Natural killer cell treated with Interleukin-12 subunit alpha and Interleukin-12 subunit beta and Interleukin-15 and Interleukin-18, amount 100 ng/mL, for 72 hours (primary cell): Measurements from ENCODE around the gene CSPG4. TPM values are rescaled to one million over a fixed set of nuclear protein-coding genes. Genes with fewer than 3 reads are reported as not detected.
"Not testable (repeated sequence)": the region's sequence is repeated elsewhere in the genome, so short reads cannot be mapped to it uniquely, and the experiment has no call there.

ENCODE experiments used
- ATAC-seq, 2 donors: fragments of 150-1000 bp; cut with Tn5 transposase in 1 of 2; sonication (Bioruptor Pico), chemical (Tn5 transposase) in 1 of 2; 2 replicates each; pipeline ENCODE4 v1.10.0; 2021
- DNase-seq: peaks from one replicate; pipeline ENCODE4 v3.0.0; 2022; ENCODE audit warnings: low spot score
- H3K27ac Mint-ChIP-seq, 2 donors: 1 replicate in 1 of 2; 2 replicates in 1 of 2; pipeline ENCODE4 v1.8.0; 2022; ENCODE audit warnings: mixed read lengths in 2 of 2, mild to moderate bottlenecking in 1 of 2, moderate library complexity in 1 of 2
- H3K27me3 Mint-ChIP-seq, 2 donors: 1 replicate in 1 of 2; 2 replicates in 1 of 2; pipeline ENCODE4 v1.8.0; 2022; ENCODE audit warnings: mixed read lengths in 2 of 2
- H3K36me3 Mint-ChIP-seq: one replicate; pipeline ENCODE4 v1.8.0; 2022; ENCODE audit warnings: mixed read lengths
- H3K4me1 Mint-ChIP-seq, 2 donors: 1 replicate in 1 of 2; 2 replicates in 1 of 2; pipeline ENCODE4 v1.8.0; 2022; ENCODE audit warnings: low read depth in 2 of 2, mixed read lengths in 2 of 2, mild to moderate bottlenecking in 1 of 2
- H3K4me3 Mint-ChIP-seq: one replicate; pipeline ENCODE4 v1.8.0; 2022; ENCODE audit warnings: mixed read lengths
- H3K9me3 Mint-ChIP-seq: 2 replicates; pipeline ENCODE4 v1.8.0; 2022; ENCODE audit warnings: mixed read lengths
- total RNA-seq, 2 donors: library from RNA; stranded (reverse); gene quantifications; one replicate each; pipeline ENCODE4 v1.2.3, GENCODE V29; 2022

Gene CSPG4
- total RNA-seq, 2 donors from 2014 or later: not detected

GRCh38 chr15:75697974-75698747 is 14.5 kb downstream of the CSPG4 start:
- DNase-seq, H3K36me3 Mint-ChIP-seq, H3K27ac Mint-ChIP-seq, ATAC-seq, H3K27me3 Mint-ChIP-seq, H3K4me3 Mint-ChIP-seq, H3K9me3 Mint-ChIP-seq: not testable (repeated sequence)
- H3K4me1 Mint-ChIP-seq: peaks cover 9 to 30% of the 10 kb centered on the region in 2 donors

DNA sequence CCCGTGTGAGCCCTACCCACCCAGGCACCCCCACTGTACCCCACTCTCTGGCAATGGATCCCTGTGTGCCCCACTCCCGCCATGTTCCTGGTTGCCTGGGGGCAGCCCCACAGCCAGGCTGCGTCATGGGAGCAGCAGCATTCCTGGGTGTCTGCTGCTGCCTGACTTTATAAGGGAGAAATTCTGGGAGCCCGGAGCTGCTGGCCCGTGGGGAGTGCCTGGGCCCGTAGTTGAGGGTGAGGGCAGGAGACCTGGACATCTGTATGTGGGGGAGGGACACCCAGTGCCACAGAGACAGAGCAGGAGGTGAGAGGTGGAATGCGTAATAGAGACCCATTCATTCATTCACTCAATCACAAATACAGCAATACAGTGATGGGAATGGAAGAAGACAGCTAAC is 15.1 kb downstream of the CSPG4 start:
- Mint-ChIP-seq H3K4me3 (no peak overlapping the region), H3K4me1 (peaks cover 10 to 30% of the 10 kb centered on the region in 2 donors), H3K27ac (no peak overlapping the region), H3K27me3 (peaks cover 2% of the 10 kb centered on the region in 2 donors), H3K9me3 (no peaks in the 10 kb centered on the region), H3K36me3 (no peaks in the 10 kb centered on the region)
- DNase-seq (no peak), ATAC-seq (no peak)

GRCh38 chr15:75696854-75697259 is 15.8 kb downstream of the CSPG4 start:
- Mint-ChIP-seq H3K27me3 (peaks cover 6 to 8% of the 10 kb centered on the region in 2 donors), H3K36me3 (no peaks in the 10 kb centered on the region), H3K27ac (no peak overlapping the region), H3K4me3 (no peak overlapping the region), H3K4me1 (peaks cover 15 to 29% of the 10 kb centered on the region in 2 donors), H3K9me3 (no peaks in the 10 kb centered on the region)
- ATAC-seq (no peak), DNase-seq (no peak)

DNA sequence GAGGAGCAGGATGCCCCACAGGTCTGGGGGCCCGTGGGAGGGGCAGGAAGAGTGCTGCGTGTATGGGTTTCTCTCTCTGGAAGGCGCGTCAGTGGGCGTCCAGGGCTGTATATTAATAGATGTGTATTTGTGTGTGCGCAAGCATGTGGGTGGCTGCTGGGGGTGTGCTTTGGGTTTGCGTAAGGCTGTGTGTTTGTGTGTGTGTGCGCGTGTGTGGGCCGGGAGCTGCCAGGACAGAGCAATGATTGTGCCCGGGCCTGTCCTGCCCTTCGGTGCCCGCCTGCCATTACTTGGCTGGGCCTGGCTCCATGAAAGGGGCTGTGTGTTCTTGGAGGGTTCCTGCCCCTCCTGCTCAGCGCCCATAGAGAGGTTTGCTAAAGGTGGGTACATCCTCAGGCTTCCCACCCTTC is 16.3 kb downstream of the CSPG4 start:
- DNase-seq: no peak
- Mint-ChIP-seq H3K9me3 (no peaks in the 10 kb centered on the region), H3K4me3 (no peak overlapping the region), H3K27ac (no peak overlapping the region), H3K4me1 (peaks cover 15 to 28% of the 10 kb centered on the region in 2 donors), H3K36me3 (no peaks in the 10 kb centered on the region), H3K27me3 (peaks cover 6 to 8% of the 10 kb centered on the region in 2 donors)
- ATAC-seq: no peak

DNA sequence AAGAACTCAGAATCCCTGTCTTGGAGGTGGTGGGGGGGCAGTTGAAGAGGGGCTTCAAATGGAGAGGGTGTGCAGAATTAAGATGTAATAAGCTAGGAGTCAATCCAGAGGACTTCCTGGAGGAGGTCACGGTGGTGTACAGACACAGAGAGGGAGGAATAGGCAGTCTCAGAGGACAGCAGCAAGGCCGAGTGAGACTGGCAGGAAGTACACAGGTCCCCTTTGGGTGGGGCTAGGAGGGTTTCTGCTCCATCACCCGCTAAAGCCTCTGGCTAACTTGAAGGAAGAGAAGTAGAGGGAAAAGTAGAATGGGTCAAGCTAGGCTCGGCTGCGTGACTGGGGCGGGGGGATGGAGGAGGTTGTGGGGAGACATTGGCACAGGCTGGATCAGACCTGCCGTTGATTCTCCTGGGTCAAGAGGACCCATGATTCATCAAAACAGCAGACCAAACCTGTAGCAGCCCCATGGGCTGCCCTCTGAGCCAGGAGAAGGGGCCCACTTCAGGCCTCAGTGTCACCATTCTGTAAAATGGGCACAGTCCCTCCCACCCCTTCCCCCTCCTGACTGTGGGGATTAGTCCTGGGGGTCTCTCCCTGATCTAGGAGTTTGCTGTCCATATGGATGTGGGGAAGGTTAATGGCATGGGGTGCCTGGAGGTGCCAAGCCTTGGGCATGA is 16.9 kb downstream of the CSPG4 start:
- Mint-ChIP-seq H3K9me3 (no peaks in the 10 kb centered on the region), H3K4me3 (no peak overlapping the region), H3K27ac (peak overlapping the region in 1 of 2 donors; percentile 89), H3K27me3 (peaks cover 6 to 8% of the 10 kb centered on the region in 2 donors), H3K36me3 (no peaks in the 10 kb centered on the region), H3K4me1 (peaks cover 15 to 28% of the 10 kb centered on the region in 2 donors)
- DNase-seq (no peak), ATAC-seq (no peak)

GRCh38 chr15:75695220-75695619 is 17.4 kb downstream of the CSPG4 start:
- Mint-ChIP-seq H3K36me3 (no peaks in the 10 kb centered on the region), H3K27ac (peak overlapping the region in 1 of 2 donors; percentile 89), H3K4me1 (peaks cover 15 to 24% of the 10 kb centered on the region in 2 donors), H3K9me3 (no peaks in the 10 kb centered on the region), H3K27me3 (peaks cover 6 to 8% of the 10 kb centered on the region in 2 donors), H3K4me3 (no peak overlapping the region)
- DNase-seq (no peak), ATAC-seq (no peak)

DNA sequence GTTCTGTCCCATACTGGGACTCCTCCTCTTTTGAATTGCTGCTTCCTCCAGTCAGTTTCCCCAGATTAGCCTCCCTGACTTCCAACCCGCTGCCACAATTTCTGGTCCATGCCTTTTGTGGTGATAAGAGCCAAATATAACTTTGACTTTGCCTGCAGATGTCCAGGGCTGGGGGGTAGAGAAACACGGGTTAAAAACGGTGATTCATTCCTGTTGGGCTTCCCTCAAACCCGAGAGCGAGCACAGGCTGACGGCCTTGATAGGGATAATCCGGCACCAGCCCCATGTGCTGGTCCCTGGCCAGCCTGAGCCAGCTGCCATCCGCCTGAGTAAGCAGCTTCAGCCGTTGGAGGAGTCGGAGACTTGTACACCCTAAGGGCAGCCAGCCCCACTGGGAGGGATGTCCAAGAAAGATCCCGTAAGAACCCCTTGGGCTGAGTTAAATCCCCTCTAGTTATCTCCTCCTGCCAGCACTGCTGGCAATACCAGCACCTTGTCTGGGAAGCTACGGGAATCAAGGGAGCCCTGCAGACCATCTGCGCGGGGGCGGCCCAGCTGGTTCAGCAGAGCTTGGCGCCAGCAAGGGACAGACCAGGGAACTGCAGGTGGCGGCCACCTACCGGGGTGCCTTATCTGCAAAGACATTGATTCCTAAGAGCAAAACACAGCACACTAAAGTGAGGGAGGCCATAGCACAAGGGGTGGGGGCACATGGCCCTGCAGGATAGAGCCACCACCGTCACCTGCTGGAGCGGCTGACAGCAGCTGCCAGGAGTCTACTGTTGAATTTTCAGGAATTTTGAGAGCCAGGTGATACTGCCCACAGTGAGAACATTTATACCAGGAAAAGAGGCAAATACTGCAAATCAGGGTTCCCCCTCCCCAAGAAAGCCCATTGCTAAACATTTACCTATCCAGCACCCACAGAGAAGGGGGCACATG is 18.1 kb downstream of the CSPG4 start:
- no peaks in the 10 kb centered on the region for H3K9me3 Mint-ChIP-seq
- peaks cover 6 to 8% of the 10 kb centered on the region in 2 donors for H3K27me3 Mint-ChIP-seq
- H3K36me3 Mint-ChIP-seq: no peaks in the 10 kb centered on the region
- no peak for ATAC-seq
- peak overlapping the region in 1 of 2 donors; percentile 89 for H3K27ac Mint-ChIP-seq
- DNase-seq: no peak
- peaks cover 15 to 24% of the 10 kb centered on the region in 2 donors for H3K4me1 Mint-ChIP-seq
- no peak overlapping the region for H3K4me3 Mint-ChIP-seq

DNA sequence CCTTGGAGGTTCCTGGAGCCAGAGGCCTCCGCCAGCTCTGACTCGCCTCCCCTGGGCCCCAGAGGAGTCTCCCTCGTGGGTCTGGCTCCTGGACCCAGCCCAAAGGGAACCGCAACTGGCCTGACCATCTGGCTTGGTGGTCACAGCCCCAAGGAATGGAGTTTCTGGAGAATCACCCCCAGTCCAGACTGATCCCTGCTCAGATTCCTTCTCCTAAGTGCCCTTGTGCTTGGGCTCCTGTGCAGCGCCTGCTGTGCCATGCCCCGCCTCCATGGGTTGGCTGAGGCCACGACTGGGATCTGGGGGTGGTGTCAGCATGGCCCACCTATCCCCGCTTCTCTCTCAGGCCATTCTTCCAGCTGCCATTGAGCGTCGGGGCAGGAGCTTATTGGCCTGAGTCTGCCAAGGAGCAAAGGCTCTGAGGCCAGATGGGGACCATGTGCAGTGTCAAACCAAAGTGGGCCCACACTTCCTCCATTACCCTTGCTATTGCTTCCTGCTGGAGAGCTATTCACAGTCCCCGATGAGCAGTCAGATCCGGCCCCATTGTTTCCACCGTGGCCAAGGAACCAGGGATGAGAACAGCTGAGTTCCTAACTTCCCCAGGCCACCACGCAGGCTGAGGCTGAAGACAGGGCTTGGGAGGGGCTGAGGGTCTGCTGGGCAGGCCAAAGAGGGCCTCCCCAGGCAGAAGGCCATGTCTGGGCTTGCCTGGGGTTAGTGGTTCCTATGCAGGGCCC is 19.0 kb downstream of the CSPG4 start:
- H3K4me3 Mint-ChIP-seq: no peak overlapping the region
- H3K27me3 Mint-ChIP-seq: peaks cover 6 to 8% of the 10 kb centered on the region in 2 donors
- peaks cover 15 to 21% of the 10 kb centered on the region in 2 donors for H3K4me1 Mint-ChIP-seq
- no peak for DNase-seq
- H3K27ac Mint-ChIP-seq: no peak overlapping the region
- no peaks in the 10 kb centered on the region for H3K36me3 Mint-ChIP-seq
- H3K9me3 Mint-ChIP-seq: no peaks in the 10 kb centered on the region
- ATAC-seq: no peak

DNA sequence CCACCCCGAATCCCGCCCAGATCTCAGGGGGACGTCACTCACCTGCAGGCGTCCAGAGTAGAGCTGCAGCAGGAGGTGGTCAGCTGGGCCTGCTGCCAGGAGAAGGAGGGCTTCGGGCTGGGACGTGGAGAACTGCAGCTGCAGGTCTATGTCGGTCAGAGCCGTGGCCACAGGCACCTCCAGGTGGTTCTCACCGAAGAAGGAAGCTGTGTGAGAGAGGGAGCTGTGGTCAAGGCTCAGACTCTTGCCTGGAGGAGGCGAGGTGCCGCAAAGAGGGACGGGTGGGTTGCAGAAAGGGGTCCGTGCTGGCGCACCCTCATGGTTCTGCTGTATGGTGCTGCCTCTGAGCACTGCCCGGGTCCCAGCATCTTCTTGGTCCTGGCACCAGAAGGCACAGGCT is 19.6 kb downstream of the CSPG4 start:
- not testable (repeated sequence) for H3K4me3 Mint-ChIP-seq, H3K27me3 Mint-ChIP-seq, ATAC-seq, DNase-seq, H3K9me3 Mint-ChIP-seq, H3K27ac Mint-ChIP-seq, H3K36me3 Mint-ChIP-seq
- H3K4me1 Mint-ChIP-seq: peaks cover 15 to 21% of the 10 kb centered on the region in 2 donors

GRCh38 chr15:75692311-75692710 is 20.3 kb downstream of the CSPG4 start:
- peaks cover 15 to 21% of the 10 kb centered on the region in 2 donors for H3K4me1 Mint-ChIP-seq
- not testable (repeated sequence) for H3K9me3 Mint-ChIP-seq, H3K36me3 Mint-ChIP-seq, H3K27ac Mint-ChIP-seq, H3K4me3 Mint-ChIP-seq, DNase-seq, ATAC-seq, H3K27me3 Mint-ChIP-seq

DNA sequence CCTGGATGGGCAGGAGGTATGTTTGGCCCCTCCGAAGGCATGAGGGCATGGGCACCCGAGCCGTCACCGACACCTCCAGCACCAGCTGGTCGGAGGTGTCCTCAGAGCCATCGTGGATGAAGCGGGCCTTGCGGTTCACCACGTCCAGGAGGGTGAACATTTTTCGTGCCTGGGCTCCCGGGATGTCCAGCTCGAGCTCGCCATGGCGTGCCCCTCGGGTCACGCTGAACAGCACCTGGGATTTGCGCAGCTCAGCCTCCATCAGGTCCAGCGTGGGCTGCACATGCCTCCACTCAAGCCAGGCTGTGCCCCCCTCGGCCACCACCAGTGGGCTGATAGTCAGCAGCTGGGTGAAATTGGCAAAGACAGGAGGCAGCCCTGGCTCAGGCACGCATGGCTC is 23.2 kb downstream of the CSPG4 start:
- peak in 1 of 2 donors; percentile 10 for ATAC-seq
- H3K36me3 Mint-ChIP-seq, H3K4me1 Mint-ChIP-seq, H3K27me3 Mint-ChIP-seq, H3K9me3 Mint-ChIP-seq, H3K4me3 Mint-ChIP-seq, DNase-seq, H3K27ac Mint-ChIP-seq: not testable (repeated sequence)

DNA sequence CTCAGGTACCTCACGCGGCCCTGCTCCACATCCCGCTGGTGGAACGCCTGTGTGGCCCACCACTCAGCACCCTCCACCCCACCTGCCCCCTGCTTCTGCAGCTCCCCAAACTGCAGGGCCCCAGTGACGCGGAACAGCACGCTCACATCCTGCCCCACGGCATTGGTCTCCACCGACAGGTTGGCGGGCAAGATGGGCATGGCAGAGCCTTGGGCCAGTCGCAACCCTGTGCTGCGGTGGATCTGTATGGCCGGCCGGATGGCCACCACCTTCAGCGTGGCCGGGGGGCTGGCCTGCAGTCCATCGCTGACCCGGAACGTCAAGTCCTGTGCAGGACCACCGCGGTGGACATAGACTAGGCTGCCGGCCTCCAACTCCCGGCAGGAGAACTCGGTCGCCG is 23.8 kb downstream of the CSPG4 start:
- H3K4me1 Mint-ChIP-seq: peaks cover 4 to 6% of the 10 kb centered on the region in 2 donors
- ATAC-seq: no peak
- H3K4me3 Mint-ChIP-seq: no peak overlapping the region
- no peaks in the 10 kb centered on the region for H3K36me3 Mint-ChIP-seq
- H3K9me3 Mint-ChIP-seq: no peaks in the 10 kb centered on the region
- no peak for DNase-seq
- H3K27me3 Mint-ChIP-seq: peaks cover 6 to 8% of the 10 kb centered on the region in 2 donors
- no peak overlapping the region for H3K27ac Mint-ChIP-seq

- peaks cover 4 to 6% of the 10 kb centered on the region in 2 donors for H3K4me1 Mint-ChIP-seq
- no peak overlapping the region for H3K4me3 Mint-ChIP-seq
- H3K36me3 Mint-ChIP-seq: no peaks in the 10 kb centered on the region
- H3K9me3 Mint-ChIP-seq: no peaks in the 10 kb centered on the region
- ATAC-seq: no peak
- no peak for DNase-seq
- peaks cover 6 to 8% of the 10 kb centered on the region in 2 donors for H3K27me3 Mint-ChIP-seq
- H3K27ac Mint-ChIP-seq: no peak overlapping the region
Measured at GRCh38 chr15:75688278-75688557, 24.4 kb downstream of the CSPG4 start.
